HG03342 (cell line): ENCODE results near the gene HNRNPH1.

Experiments
- ATAC-seq: cut with Tn5 transposase; IDR thresholded peaks from one replicate; pipeline ENCODE4 v1.9.1; 2021; ENCODE audit warnings: mild to moderate bottlenecking, moderate library complexity; ENCODE audit not compliant: unreplicated experiment

HNRNPH1 gene

GRCh38 chr5:179606071-179606909, 17.2 kb downstream of the HNRNPH1 start:
- ATAC-seq = no peak

- ATAC-seq = no peak
Measured at GRCh38 chr5:179605026-179605833, 18.2 kb downstream of the HNRNPH1 start.

- ATAC-seq = no peak
Measured at GRCh38 chr5:179603308-179603707, 20.2 kb downstream of the HNRNPH1 start.

- no peak for ATAC-seq
Measured at GRCh38 chr5:179601871-179602625, 21.4 kb downstream of the HNRNPH1 start.

DNA sequence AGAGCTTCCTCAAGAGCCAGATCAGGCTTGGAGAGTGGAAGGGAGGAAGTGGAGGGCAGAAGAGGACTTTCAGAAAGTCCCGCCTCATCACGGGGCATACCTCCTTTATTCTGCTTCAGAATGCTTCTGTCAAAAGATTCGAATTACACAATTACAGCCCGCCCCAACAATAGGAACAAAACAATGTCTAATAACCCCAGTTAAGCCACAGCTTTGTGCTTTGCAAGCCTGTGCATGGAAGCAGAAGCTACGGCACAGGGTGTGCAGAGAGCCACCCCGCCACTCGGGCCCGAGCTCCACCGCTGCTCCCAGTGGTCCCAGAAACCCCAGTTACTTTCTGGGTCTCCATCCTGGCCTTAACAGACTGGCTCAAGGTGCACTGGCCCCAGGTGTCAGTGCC, 23.5 kb downstream of the HNRNPH1 start:
- ATAC-seq = no peak

GRCh38 chr5:179599566-179599965, 23.9 kb downstream of the HNRNPH1 start:
- ATAC-seq = no peak

DNA sequence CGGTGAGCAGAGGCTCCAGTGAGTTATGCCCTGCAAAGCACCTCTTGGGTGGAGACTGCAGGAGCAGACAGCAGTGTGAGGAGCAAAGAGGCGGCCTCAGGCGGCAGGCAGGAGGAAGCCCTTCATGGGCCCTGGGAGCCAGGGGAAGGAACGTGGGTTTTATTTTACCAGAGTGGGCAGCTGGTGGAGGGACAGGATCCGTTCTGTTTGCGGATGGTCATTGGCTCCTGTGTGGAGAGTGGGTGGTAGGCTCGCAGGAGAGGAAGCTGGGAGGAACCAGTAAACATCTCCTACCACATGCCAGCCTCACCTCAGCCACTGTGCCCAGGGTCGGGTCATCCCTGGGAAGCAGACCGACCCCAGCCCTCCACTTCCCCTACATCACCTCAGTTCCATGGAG, 24.4 kb downstream of the HNRNPH1 start:
- no peak for ATAC-seq

DNA sequence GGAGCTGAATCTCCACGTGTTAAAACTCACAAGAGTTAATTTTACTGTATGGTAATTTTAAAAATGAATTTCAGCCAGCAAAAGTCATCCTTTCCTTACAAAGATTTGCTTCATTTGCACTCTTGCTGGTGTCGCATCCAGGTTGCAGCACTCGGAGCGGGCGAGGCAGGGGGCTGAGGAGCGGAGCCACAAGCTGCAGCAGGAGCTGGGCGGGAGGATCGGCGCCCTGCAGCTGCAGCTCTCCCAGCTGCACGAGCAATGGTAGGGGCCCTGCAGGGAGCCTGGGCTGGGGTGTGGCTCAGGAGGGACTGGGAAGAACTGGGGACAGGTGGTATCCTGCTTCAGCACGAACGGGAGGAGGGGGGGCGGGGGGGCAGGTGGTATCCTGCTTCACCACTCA, 27.1 kb downstream of the HNRNPH1 start:
- ATAC-seq = no peak

- ATAC-seq = no peak
Measured at GRCh38 chr5:179595916-179596315, 27.6 kb downstream of the HNRNPH1 start.

- ATAC-seq = no peak
Measured at GRCh38 chr5:179588166-179588565, 35.3 kb downstream of the HNRNPH1 start.

- no peak for ATAC-seq
Measured at GRCh38 chr5:179585941-179586401, 37.5 kb downstream of the HNRNPH1 start.

GRCh38 chr5:179577286-179577960, 46.0 kb downstream of the HNRNPH1 start:
- no peak for ATAC-seq

DNA sequence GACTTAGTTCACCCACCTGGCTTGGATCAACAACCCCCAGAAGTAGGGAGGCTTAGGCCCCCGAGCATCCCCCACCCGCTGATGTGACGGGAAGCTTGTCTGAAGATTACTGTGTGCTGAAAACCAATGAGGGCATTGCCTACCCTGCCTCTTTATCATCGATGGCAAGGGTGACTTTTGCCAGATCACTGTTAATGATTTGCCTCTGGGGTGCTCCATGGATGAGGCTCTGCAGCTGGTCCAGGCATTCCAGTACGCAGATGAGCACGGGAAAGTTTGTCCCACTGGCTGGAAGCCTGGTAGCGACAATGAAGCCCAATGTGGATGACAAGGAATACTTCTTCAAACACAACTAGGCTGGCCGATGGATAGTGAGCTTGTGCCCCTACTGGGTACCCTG, 51.1 kb downstream of the HNRNPH1 start:
- ATAC-seq = no peak

DNA sequence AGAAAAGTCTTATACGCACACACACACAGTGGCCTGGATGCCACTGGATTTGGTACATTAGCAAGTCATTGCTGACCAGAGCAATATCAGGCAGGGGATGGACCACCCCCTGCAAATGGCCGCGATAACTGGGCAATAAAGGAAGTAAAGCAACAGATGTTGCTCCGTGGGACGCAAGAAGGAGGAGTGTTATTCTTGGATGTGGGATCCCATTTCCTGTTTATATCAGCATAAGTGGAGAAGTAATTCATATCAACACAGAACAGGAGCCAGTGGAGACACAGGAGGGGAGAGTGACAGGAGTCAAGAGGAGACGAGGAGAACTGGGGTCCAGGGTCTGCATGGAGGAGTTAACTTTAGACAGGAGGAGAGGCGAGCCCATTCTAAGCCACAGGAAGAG, 54.8 kb downstream of the HNRNPH1 start:
- ATAC-seq = no peak

GRCh38 chr5:179564526-179564925, 58.9 kb downstream of the HNRNPH1 start:
- no peak for ATAC-seq
